Endothelial cell of umbilical vein (primary cell): Measurements from ENCODE around the gene RBM26. TPM values are rescaled to one million over a fixed set of nuclear protein-coding genes. Genes with fewer than 3 reads are reported as not detected.

Experiments
- BruUV-seq: library from RNA; stranded (reverse); fragments of 400-500 nt; replicated peaks from 2 replicates; lab custom pipeline; 2021; lab: Mats Ljungman, UMichigan
- CTCF ChIA-PET: fragments of 300-600, 350-600 bp; sonication (Branson Sonifier 250); formaldehyde crosslinking; loops from one replicate; lab custom pipeline; 2021; ENCODE audit warnings: antibody characterized with exemption, inconsistent platforms; lab: Charles Lee
- POLR2A ChIA-PET: fragments of 300-600, 350-600 bp; sonication (Branson Sonifier 250); formaldehyde crosslinking; loops from one replicate; lab custom pipeline; 2021; ENCODE audit warnings: antibody characterized with exemption, inconsistent platforms; lab: Charles Lee
- DNase-seq: peaks from one replicate; pipeline ENCODE4 v3.0.0-alpha.2; 2011; ENCODE audit warnings: low read depth, low spot score
- FAIRE-seq: peaks from 2 replicates; lab custom pipeline; 2011; peaks lifted over from hg19 to GRCh38; lab: Jason Lieb, UNC
- H2AFZ ChIP-seq: 2 replicates; pipeline ENCODE4 v1.6.0; 2012; ENCODE audit warnings: low read depth, low read length, control low read depth, inconsistent platforms
- H3K27ac ChIP-seq: 2 replicates; pipeline ENCODE4 v1.5.1; 2011; ENCODE audit warnings: low read depth, mild to moderate bottlenecking, control low read depth, low read length, moderate library complexity; ENCODE audit not compliant: insufficient read depth
- H3K27me3 ChIP-seq, 2 experiments: 2 replicates each; pipeline versions ENCODE4 v1.6.0 to v1.6.1; 2011; ENCODE audit warnings: low read length in 2 of 2, mixed read lengths in 1 of 2; ENCODE audit not compliant: control insufficient read depth in 2 of 2, insufficient read depth in 2 of 2
- H3K36me3 ChIP-seq, 2 experiments: 2 replicates in 1 of 2; 3 replicates in 1 of 2; pipeline ENCODE4 v1.5.1; 2011; ENCODE audit warnings: low read length in 2 of 2, mild to moderate bottlenecking in 1 of 2, moderate library complexity in 1 of 2; ENCODE audit not compliant: control insufficient read depth in 2 of 2, insufficient read depth in 2 of 2; ENCODE audit errors: extremely low read depth in 1 of 2
- H3K4me1 ChIP-seq: 3 replicates; pipeline ENCODE4 v1.5.1; 2011; ENCODE audit warnings: mild to moderate bottlenecking, low read length; ENCODE audit not compliant: control insufficient read depth, insufficient read depth; ENCODE audit errors: extremely low read depth
- H3K4me2 ChIP-seq: 2 replicates; pipeline ENCODE4 v1.6.1; 2011; ENCODE audit warnings: low read length, control low read depth, mixed read lengths; ENCODE audit not compliant: insufficient read depth
- H3K4me3 ChIP-seq, 3 experiments: fragments of 200-600 bp in 1 of 3; sonication (generic), shearing (Covaris generic) in 1 of 3; replicated peaks in 1 of 3; 2 replicates each; pipeline ENCODE4 v1.5.1; 2011 to 2016; ENCODE audit warnings: control low read depth in 3 of 3, low read length in 3 of 3, mild to moderate bottlenecking in 2 of 3, inconsistent platforms in 1 of 3, low read depth in 1 of 3, moderate library complexity in 1 of 3; ENCODE audit not compliant: insufficient read depth in 1 of 3
- H3K79me2 ChIP-seq: 2 replicates; pipeline ENCODE4 v1.6.0; 2012; ENCODE audit warnings: low read length, inconsistent platforms; ENCODE audit not compliant: control insufficient read depth, insufficient read depth
- H3K9ac ChIP-seq: replicated peaks from 2 replicates; pipeline ENCODE3; 2011; ENCODE audit warnings: low read length, control low read depth; ENCODE audit not compliant: insufficient read depth; ENCODE audit errors: extremely low read depth
- H3K9me1 ChIP-seq: replicated peaks from 3 replicates; pipeline ENCODE4 v1.6.0; 2011; ENCODE audit warnings: mild to moderate bottlenecking, low read length; ENCODE audit not compliant: control insufficient read depth, insufficient read depth; ENCODE audit errors: extremely low read depth
- H3K9me3 ChIP-seq: replicated peaks from 2 replicates; pipeline ENCODE4 v1.5.1; 2012; ENCODE audit warnings: low read length, inconsistent platforms; ENCODE audit not compliant: control insufficient read depth, insufficient read depth
- H4K20me1 ChIP-seq: replicated peaks from 2 replicates; pipeline ENCODE3; 2011; ENCODE audit warnings: mild to moderate bottlenecking, low read length; ENCODE audit not compliant: control insufficient read depth, insufficient read depth; ENCODE audit errors: extremely low read depth
- EZH2 ChIP-seq: IDR thresholded peaks from 2 replicates; pipeline ENCODE4 v1.6.1; 2012; ENCODE audit warnings: borderline replicate concordance, low read depth, mild to moderate bottlenecking, moderate library complexity, low read length, inconsistent platforms; ENCODE audit not compliant: severe bottlenecking
- FOS ChIP-seq: IDR thresholded peaks from 2 replicates; pipeline ENCODE4 v1.6.1; 2011; ENCODE audit warnings: mild to moderate bottlenecking, low read length, moderate library complexity, borderline replicate concordance; ENCODE audit not compliant: insufficient read depth
- GATA2 ChIP-seq: IDR thresholded peaks from 2 replicates; pipeline ENCODE4 v1.7.0; 2011; ENCODE audit warnings: low read depth, mild to moderate bottlenecking, moderate library complexity, mixed read lengths, low read length; ENCODE audit not compliant: insufficient read length, insufficient read depth
- JUN ChIP-seq: IDR thresholded peaks from 2 replicates; pipeline ENCODE4 v1.6.1; 2011; ENCODE audit warnings: borderline replicate concordance, low read depth; ENCODE audit not compliant: insufficient read length, insufficient read depth
- MAX ChIP-seq: IDR thresholded peaks from 2 replicates; pipeline ENCODE4 v1.6.1; 2011; ENCODE audit not compliant: insufficient read depth, insufficient read length
- MYC ChIP-seq: IDR thresholded peaks from one replicate; pipeline ENCODE4 v1.6.1; 2011; ENCODE audit warnings: mild to moderate bottlenecking, low read depth, low read length
- POLR2A ChIP-seq: IDR thresholded peaks from 2 replicates; pipeline ENCODE4 v1.6.1; 2012; ENCODE audit warnings: low read depth, mild to moderate bottlenecking, control low read depth, low read length
- POLR2AphosphoS5 ChIP-seq: IDR thresholded peaks from 2 replicates; pipeline ENCODE4 v1.6.1; 2012; ENCODE audit warnings: low read depth, mild to moderate bottlenecking, control low read depth, low read length, moderate library complexity; ENCODE audit not compliant: insufficient read depth
- dilution Hi-C: fragments of 300-500 bp; cut with MboI; formaldehyde crosslinking; loops from one replicate; pipeline ENCODE4 v1.15.0; 2019; ENCODE audit warnings: low sequenced_read_pairs; ENCODE audit not compliant: extremely low pct_ligation_motif_present
- intact Hi-C: fragments of 100-400 bp; cut with micrococcal nuclease; formaldehyde crosslinking; loops from one replicate; pipeline ENCODE4 v1.10.0; 2022
- polyA plus RNA-seq, 4 experiments: library from polyadenylated mRNA; depleted of rRNA in 3 of 4; stranded (reverse) in 3 of 4; unstranded in 1 of 4; fragments of >200 nt; gene quantifications; 2 replicates each; pipeline versions ENCODE4 v1.2.1 to v1.2.3, GENCODE V29; 2011 to 2012; ENCODE audit warnings: missing spikeins in 1 of 4
- total RNA-seq: library from RNA; stranded (reverse); gene quantifications from 2 replicates; pipeline ENCODE4 v1.2.3, GENCODE V29; 2021
- TF ChIP-seq, protein P1 (sequence below), 2 donors: IDR thresholded peaks; 1 replicate in 1 of 2; 2 replicates in 1 of 2; pipeline ENCODE4 v1.5.1; 2011; ENCODE audit warnings: low read length in 2 of 2, mild to moderate bottlenecking in 2 of 2, moderate library complexity in 2 of 2, control low read depth in 1 of 2, inconsistent platforms in 1 of 2, low read depth in 1 of 2; ENCODE audit not compliant: insufficient read depth in 1 of 2; ENCODE audit errors: extremely low read depth in 1 of 2

RBM26 gene
- total and polyA plus RNA-seq, 2 donors (not counting 3 experiments of a cell fraction or from before 2014, with no cell fraction given) = 14.8 to 54.3 TPM

- peaks cover 34% of the 10 kb centered on the region for H3K4me1 ChIP-seq
- H3K9me1 ChIP-seq = no peaks in the 10 kb centered on the region
- no peak overlapping the region for H3K4me2 ChIP-seq
- H3K9me3 ChIP-seq = no peaks in the 10 kb centered on the region
- POLR2A ChIA-PET = no interaction called here
- CTCF ChIA-PET = interaction anchor here (1.1 to 1.7 kb wide), 3 partner anchors 8 to 25 kb away, joined by 3 to 4 read pairs (median 4); no protein-coding TSS in a partner anchor
- peaks cover 97% of the 10 kb centered on the region for H3K79me2 ChIP-seq
- TF ChIP-seq POLR2A (no peak), POLR2AphosphoS5 (no peak), FOS (no peak), MAX (no peak), MYC (no peak), GATA2 (no peak), EZH2 (no peak), JUN (no peak)
- TF ChIP-seq, protein P1, sequence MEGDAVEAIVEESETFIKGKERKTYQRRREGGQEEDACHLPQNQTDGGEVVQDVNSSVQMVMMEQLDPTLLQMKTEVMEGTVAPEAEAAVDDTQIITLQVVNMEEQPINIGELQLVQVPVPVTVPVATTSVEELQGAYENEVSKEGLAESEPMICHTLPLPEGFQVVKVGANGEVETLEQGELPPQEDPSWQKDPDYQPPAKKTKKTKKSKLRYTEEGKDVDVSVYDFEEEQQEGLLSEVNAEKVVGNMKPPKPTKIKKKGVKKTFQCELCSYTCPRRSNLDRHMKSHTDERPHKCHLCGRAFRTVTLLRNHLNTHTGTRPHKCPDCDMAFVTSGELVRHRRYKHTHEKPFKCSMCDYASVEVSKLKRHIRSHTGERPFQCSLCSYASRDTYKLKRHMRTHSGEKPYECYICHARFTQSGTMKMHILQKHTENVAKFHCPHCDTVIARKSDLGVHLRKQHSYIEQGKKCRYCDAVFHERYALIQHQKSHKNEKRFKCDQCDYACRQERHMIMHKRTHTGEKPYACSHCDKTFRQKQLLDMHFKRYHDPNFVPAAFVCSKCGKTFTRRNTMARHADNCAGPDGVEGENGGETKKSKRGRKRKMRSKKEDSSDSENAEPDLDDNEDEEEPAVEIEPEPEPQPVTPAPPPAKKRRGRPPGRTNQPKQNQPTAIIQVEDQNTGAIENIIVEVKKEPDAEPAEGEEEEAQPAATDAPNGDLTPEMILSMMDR (IDR thresholded peaks at IDR 0.05; ENCODE audit: extremely low read depth in 1 of 2, insufficient read depth in 1 of 2, low read depth in 1 of 2, low read length in 2 of 2) = no peak
- H3K36me3 ChIP-seq = peaks cover 2 to 3% of the 10 kb centered on the region in 2 experiments
- no peaks in the 10 kb centered on the region for H3K27me3 ChIP-seq
- DNase-seq (no peak), FAIRE-seq (no peak)
- no peak overlapping the region for H3K9ac ChIP-seq
- intact Hi-C loops (no loop called here), dilution Hi-C loops (no loop called here)
- H2AFZ ChIP-seq = no peak overlapping the region
- H4K20me1 ChIP-seq = peaks cover 14% of the 10 kb centered on the region
- no peak overlapping the region for H3K4me3 ChIP-seq
- H3K27ac ChIP-seq = no peak overlapping the region
- BruUV-seq = no TSS peak
Observed at GRCh38 chr13:79398915-79399314, 7.1 kb downstream of the RBM26 start.
